Measurements from ENCODE around the gene KLHDC4. TPM values are rescaled to one million over a fixed set of nuclear protein-coding genes. Genes with fewer than 3 reads are reported as not detected.
"Not testable (repeated sequence)": the region's sequence is repeated elsewhere in the genome, so short reads cannot be mapped to it uniquely, and the experiment has no call there.

The KLHDC4 gene
- total RNA-seq, 2 experiments from 2014 or later: 91.7 to 101 TPM

GRCh38 chr16:87684711-87685404, 80.9 kb downstream of the KLHDC4 start:
- no peak overlapping the region for H3K4me3 Mint-ChIP-seq
- DNase-seq (no peak), ATAC-seq (no peak)
- ChIA-PET POLR2A (no interaction called here), CTCF (no interaction called here)
- H3K27me3 Mint-ChIP-seq (ENCODE audit: low read depth): no peaks in the 10 kb centered on the region
- no peaks in the 10 kb centered on the region for H3K36me3 Mint-ChIP-seq (ENCODE audit: low read depth)
- no peak overlapping the region for H3K27ac Mint-ChIP-seq
- peaks cover 12% of the 10 kb centered on the region for H3K4me1 Mint-ChIP-seq (ENCODE audit: low read depth)
- no peaks in the 10 kb centered on the region for H3K9me3 Mint-ChIP-seq (ENCODE audit: insufficient read depth)

DNA sequence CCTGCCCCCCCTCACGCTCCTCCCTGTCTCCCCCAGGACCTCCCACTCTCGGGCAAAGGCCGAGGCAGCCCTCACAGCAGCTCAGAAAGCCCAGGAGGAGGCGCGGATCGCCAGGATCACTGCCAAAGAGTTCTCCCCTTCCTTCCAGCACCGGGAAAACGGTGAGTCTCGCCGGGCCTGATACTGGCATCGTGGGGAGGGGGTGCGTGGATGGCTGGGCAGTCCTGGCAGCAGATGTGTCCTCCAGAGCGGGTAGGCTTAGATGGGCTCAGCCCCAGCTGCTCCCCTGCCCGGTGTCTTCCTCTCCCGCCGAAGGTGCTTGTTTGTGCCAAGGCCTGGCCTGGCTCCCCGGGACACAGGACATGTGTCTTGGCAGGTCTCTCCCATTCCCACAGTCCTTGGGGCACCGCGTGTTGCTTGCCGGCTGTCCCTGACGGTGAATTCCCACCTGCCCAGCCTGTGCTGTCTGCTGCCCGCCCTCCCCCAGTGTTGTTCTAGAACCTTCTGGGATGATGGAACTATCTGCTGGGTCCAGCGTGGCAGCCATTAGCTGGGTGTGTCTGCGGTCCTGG, 81.6 kb downstream of the KLHDC4 start:
- Mint-ChIP-seq H3K27ac (no peak overlapping the region), H3K4me1 (ENCODE audit: low read depth) (peaks cover 12% of the 10 kb centered on the region), H3K27me3 (ENCODE audit: low read depth) (no peaks in the 10 kb centered on the region), H3K9me3 (ENCODE audit: insufficient read depth) (no peaks in the 10 kb centered on the region), H3K36me3 (ENCODE audit: low read depth) (no peaks in the 10 kb centered on the region), H3K4me3 (no peak overlapping the region)
- DNase-seq: no peak
- no peak for ATAC-seq
- CTCF ChIA-PET: no interaction called here
- POLR2A ChIA-PET: no interaction called here

- Mint-ChIP-seq H3K9me3 (ENCODE audit: insufficient read depth) (no peaks in the 10 kb centered on the region), H3K4me3 (no peak overlapping the region), H3K27ac (no peak overlapping the region), H3K4me1 (ENCODE audit: low read depth) (peaks cover 12% of the 10 kb centered on the region), H3K36me3 (ENCODE audit: low read depth) (no peaks in the 10 kb centered on the region), H3K27me3 (ENCODE audit: low read depth) (no peaks in the 10 kb centered on the region)
- ATAC-seq (no peak), DNase-seq (no peak)
- CTCF ChIA-PET: no interaction called here
- POLR2A ChIA-PET: no interaction called here
Observed at GRCh38 chr16:87682852-87683399, 82.9 kb downstream of the KLHDC4 start.

- Mint-ChIP-seq H3K4me1 (ENCODE audit: low read depth) (peaks cover 12% of the 10 kb centered on the region), H3K9me3 (ENCODE audit: insufficient read depth) (no peaks in the 10 kb centered on the region), H3K4me3 (no peak overlapping the region), H3K27me3 (ENCODE audit: low read depth) (no peaks in the 10 kb centered on the region), H3K27ac (no peak overlapping the region), H3K36me3 (ENCODE audit: low read depth) (no peaks in the 10 kb centered on the region)
- CTCF ChIA-PET: interaction anchor here (0.6 kb wide), 1 partner anchor 46 kb away, joined by 3 read pairs; no protein-coding TSS in a partner anchor
- POLR2A ChIA-PET: no interaction called here
- DNase-seq (peak; percentile 38), ATAC-seq (peak; percentile 60)
Observed at GRCh38 chr16:87681981-87682570, 83.7 kb downstream of the KLHDC4 start.

- POLR2A ChIA-PET; ATAC-seq; H3K27ac Mint-ChIP-seq; DNase-seq; H3K4me3 Mint-ChIP-seq; H3K27me3 Mint-ChIP-seq (ENCODE audit: low read depth); H3K9me3 Mint-ChIP-seq (ENCODE audit: insufficient read depth); H3K36me3 Mint-ChIP-seq (ENCODE audit: low read depth): not testable (repeated sequence)
- peaks cover 12% of the 10 kb centered on the region for H3K4me1 Mint-ChIP-seq (ENCODE audit: low read depth)
- CTCF ChIA-PET: interaction anchor here (0.6 kb wide), 1 partner anchor 45 kb away, joined by 3 read pairs; no protein-coding TSS in a partner anchor
Observed at GRCh38 chr16:87681051-87681602, 84.7 kb downstream of the KLHDC4 start.

DNA sequence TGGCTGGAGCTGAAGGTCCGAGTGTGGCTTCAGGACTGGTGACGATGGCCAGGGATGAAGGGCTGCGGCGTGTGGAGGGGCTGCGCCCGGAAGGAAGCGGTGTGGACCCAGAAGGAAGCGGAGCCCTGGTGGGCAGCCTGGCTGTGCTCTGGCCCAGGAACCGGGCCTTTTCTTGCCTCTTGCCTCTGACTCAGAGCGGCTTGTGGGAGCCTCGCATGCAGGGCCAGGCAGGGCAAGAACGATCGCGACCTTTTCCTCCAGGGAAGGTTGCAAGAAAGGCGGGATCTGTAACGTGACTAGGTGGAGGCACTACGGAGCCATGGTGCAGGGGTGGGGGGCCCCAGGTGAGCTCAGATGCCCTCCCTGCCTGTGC, 85.5 kb downstream of the KLHDC4 start:
- no peak for DNase-seq
- ChIA-PET POLR2A (no interaction called here), CTCF (no interaction called here)
- no peak for ATAC-seq
- no peaks in the 10 kb centered on the region for H3K27me3 Mint-ChIP-seq (ENCODE audit: low read depth)
- no peaks in the 10 kb centered on the region for H3K9me3 Mint-ChIP-seq (ENCODE audit: insufficient read depth)
- no peak overlapping the region for H3K4me3 Mint-ChIP-seq
- no peaks in the 10 kb centered on the region for H3K36me3 Mint-ChIP-seq (ENCODE audit: low read depth)
- H3K27ac Mint-ChIP-seq: no peak overlapping the region
- H3K4me1 Mint-ChIP-seq (ENCODE audit: low read depth): peaks cover 12% of the 10 kb centered on the region

DNA sequence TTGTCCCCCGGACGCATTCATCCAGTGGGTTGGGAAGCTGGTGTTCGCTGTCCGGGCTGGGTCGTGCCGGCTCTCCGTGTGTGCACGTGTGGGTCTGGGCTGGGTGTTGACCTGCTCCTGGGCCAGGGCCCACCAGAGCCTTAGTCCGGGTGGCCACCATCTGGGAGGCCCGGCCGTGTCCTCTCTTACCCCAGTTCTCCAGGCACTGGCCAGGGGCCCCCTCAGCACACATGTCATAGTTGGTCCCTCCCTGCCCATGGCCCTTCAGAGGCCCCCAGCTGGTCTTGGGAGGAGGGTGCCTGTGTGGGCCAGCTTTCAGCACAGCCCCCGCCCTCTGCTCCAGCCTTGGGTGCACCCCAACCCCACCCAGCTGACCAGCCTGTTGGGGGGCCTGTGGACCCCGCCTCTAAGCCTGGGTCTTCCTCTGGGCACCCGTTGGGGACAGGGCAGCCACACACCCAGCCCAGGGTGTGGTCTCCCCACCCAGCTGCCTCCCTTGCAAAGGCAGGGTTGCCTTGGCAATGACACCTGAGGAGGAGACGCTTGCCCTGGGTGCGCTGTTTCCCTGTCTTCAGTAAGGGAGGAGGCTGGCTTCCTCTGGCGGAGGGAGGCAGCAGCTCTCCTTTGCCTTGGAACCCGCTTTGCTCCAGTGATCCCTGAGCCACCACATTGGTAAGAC, 86.1 kb downstream of the KLHDC4 start:
- Mint-ChIP-seq H3K4me1 (ENCODE audit: low read depth) (peaks cover 12% of the 10 kb centered on the region), H3K9me3 (ENCODE audit: insufficient read depth) (no peaks in the 10 kb centered on the region), H3K36me3 (ENCODE audit: low read depth) (no peaks in the 10 kb centered on the region), H3K27ac (no peak overlapping the region), H3K27me3 (ENCODE audit: low read depth) (no peaks in the 10 kb centered on the region), H3K4me3 (no peak overlapping the region)
- no peak for ATAC-seq
- POLR2A ChIA-PET: no interaction called here
- CTCF ChIA-PET: no interaction called here
- DNase-seq: no peak

DNA sequence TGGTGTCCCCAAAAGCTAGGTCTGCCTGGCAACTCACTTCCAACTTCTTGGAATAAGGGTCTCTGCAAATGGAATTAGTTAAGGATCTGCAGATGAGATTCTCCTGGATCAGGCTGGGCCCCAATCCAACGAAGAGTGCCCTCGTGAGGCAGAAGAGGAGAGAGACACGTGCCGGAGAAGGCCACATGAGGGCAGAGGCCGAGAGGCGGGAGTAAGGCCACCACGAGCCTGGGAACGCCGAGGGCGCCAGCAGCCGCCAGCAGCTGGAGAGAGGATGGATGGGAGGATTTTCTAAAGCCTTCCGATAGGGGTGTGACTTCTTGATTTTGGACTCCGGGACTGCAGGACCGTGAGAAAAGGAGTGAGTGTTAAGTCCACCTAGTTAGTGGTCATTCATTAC, 87.2 kb downstream of the KLHDC4 start:
- Mint-ChIP-seq H3K36me3 (ENCODE audit: low read depth) (no peaks in the 10 kb centered on the region), H3K9me3 (ENCODE audit: insufficient read depth) (no peaks in the 10 kb centered on the region), H3K4me3 (no peak overlapping the region), H3K27me3 (ENCODE audit: low read depth) (no peaks in the 10 kb centered on the region), H3K27ac (no peak overlapping the region), H3K4me1 (ENCODE audit: low read depth) (peaks cover 12% of the 10 kb centered on the region)
- no peak for DNase-seq
- POLR2A ChIA-PET: no interaction called here
- CTCF ChIA-PET: no interaction called here
- no peak for ATAC-seq

DNA sequence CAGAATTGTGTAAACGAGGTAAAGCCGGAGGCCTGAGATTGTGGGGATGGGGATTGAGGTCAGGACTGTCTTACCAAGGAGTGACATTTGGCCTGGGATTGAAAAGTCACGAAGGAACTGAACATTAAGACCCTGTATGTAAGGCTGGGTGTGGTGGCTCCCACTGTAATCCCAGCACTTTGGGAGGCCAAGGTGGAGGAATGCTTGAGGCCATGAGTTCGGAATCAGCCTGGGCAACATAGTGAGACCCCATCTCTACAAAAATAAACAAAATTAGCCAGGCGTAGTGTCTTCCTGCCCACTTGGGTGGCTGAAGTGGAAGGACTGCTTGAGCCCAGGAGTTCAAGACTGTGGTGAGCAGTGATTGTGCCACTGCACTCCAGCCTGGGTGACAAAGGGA, 88.0 kb downstream of the KLHDC4 start:
- no peak overlapping the region for H3K27ac Mint-ChIP-seq
- no peaks in the 10 kb centered on the region for H3K36me3 Mint-ChIP-seq (ENCODE audit: low read depth)
- peaks cover 12% of the 10 kb centered on the region for H3K4me1 Mint-ChIP-seq (ENCODE audit: low read depth)
- no peaks in the 10 kb centered on the region for H3K9me3 Mint-ChIP-seq (ENCODE audit: insufficient read depth)
- H3K27me3 Mint-ChIP-seq (ENCODE audit: low read depth): no peaks in the 10 kb centered on the region
- CTCF ChIA-PET: no interaction called here
- ATAC-seq (no peak), DNase-seq (no peak)
- no peak overlapping the region for H3K4me3 Mint-ChIP-seq
- POLR2A ChIA-PET: no interaction called here

GRCh38 chr16:87675111-87675719, 90.6 kb downstream of the KLHDC4 start:
- ATAC-seq: no peak
- ChIA-PET POLR2A (no interaction called here), CTCF (no interaction called here)
- Mint-ChIP-seq H3K27me3 (ENCODE audit: low read depth) (no peaks in the 10 kb centered on the region), H3K4me1 (ENCODE audit: low read depth) (no peaks in the 10 kb centered on the region), H3K4me3 (no peak overlapping the region), H3K27ac (no peak overlapping the region), H3K9me3 (ENCODE audit: insufficient read depth) (no peaks in the 10 kb centered on the region), H3K36me3 (ENCODE audit: low read depth) (no peaks in the 10 kb centered on the region)
- DNase-seq: no peak

DNA sequence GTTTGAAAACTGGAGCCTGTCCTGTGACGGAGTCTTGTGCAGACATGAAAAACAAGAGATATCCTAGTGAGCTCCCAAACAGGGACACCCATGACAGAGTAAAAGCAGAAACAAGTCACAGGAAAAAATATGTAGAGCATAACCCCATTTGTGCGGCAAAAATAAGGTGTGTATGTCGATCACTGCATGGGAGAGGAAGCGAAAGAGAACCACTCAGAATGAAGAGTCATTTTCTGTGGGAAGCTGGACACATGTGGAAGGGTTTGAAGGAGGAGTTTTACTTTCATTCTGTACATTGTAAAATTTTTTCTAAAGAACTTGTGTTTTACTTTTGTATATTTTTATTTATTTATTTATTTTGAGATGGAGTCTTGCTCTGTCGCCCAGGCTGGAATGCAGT, 91.4 kb downstream of the KLHDC4 start:
- no peaks in the 10 kb centered on the region for H3K4me1 Mint-ChIP-seq (ENCODE audit: low read depth)
- no peaks in the 10 kb centered on the region for H3K27me3 Mint-ChIP-seq (ENCODE audit: low read depth)
- ATAC-seq (no peak), DNase-seq (no peak)
- ChIA-PET CTCF (interaction anchor here (0.7 to 1.6 kb wide), 2 partner anchors 38 to 123 kb away, joined by 4 to 6 read pairs; no protein-coding TSS in a partner anchor), POLR2A (interaction anchor here (0.6 kb wide), 1 partner anchor 161 kb away, joined by 4 read pairs; no protein-coding TSS in a partner anchor)
- no peak overlapping the region for H3K27ac Mint-ChIP-seq
- no peaks in the 10 kb centered on the region for H3K36me3 Mint-ChIP-seq (ENCODE audit: low read depth)
- H3K9me3 Mint-ChIP-seq (ENCODE audit: insufficient read depth): no peaks in the 10 kb centered on the region
- H3K4me3 Mint-ChIP-seq: no peak overlapping the region
